HEK293T (cell line): Measurements from ENCODE around the gene PCMTD2.

Source experiments
- ARNT ChIP-seq: fragments of 450-650 bp; IDR thresholded peaks from 2 replicates; pipeline ENCODE4 v1.6.1; 2017; ENCODE audit warnings: mild to moderate bottlenecking
- BHLHE40 ChIP-seq: fragments of 450-650 bp; IDR thresholded peaks from 2 replicates; pipeline ENCODE4 v1.6.1; 2016; ENCODE audit warnings: mild to moderate bottlenecking, moderate library complexity, borderline replicate concordance
- CTBP1 ChIP-seq: fragments of 450-650 bp; IDR thresholded peaks from 2 replicates; pipeline ENCODE4 v1.6.1; 2016; ENCODE audit warnings: borderline replicate concordance
- FOXA1 ChIP-seq: fragments of 450-650 bp; IDR thresholded peaks from 2 replicates; pipeline ENCODE4 v1.6.1; 2016; ENCODE audit warnings: mild to moderate bottlenecking
- FOXK2 ChIP-seq: fragments of 450-650 bp; IDR thresholded peaks from 2 replicates; pipeline ENCODE4 v1.6.1; 2016; ENCODE audit warnings: mild to moderate bottlenecking
- FOXM1 ChIP-seq: fragments of 450-650 bp; IDR thresholded peaks from 2 replicates; pipeline ENCODE4 v1.6.1; 2017; ENCODE audit warnings: mild to moderate bottlenecking, borderline replicate concordance
- L3MBTL2 ChIP-seq: fragments of 450-650 bp; conservative IDR thresholded peaks from 2 replicates; pipeline ENCODE4 v1.6.1; 2016; ENCODE audit warnings: mild to moderate bottlenecking
- NFRKB ChIP-seq: fragments of 450-650 bp; IDR thresholded peaks from 2 replicates; pipeline ENCODE4 v1.6.1; 2016; ENCODE audit warnings: mild to moderate bottlenecking, moderate library complexity
- SP1 ChIP-seq: fragments of 450-650 bp; IDR thresholded peaks from 2 replicates; pipeline ENCODE4 v1.6.1; 2017
- SUZ12 ChIP-seq: fragments of 450-650 bp; IDR thresholded peaks from 2 replicates; pipeline ENCODE4 v1.6.1; 2016; ENCODE audit warnings: mild to moderate bottlenecking
- TARDBP ChIP-seq: fragments of 450-650 bp; IDR thresholded peaks from 2 replicates; pipeline ENCODE4 v1.6.1; 2016
- ZNF384 ChIP-seq: fragments of 450-650 bp; IDR thresholded peaks from 2 replicates; pipeline ENCODE4 v1.6.1; 2016

GRCh38 chr20:64238851-64239387 lies 16.6 kb upstream of the PCMTD2 start:
- TF ChIP-seq BHLHE40 = no peak
- no peak for TF ChIP-seq SP1
- TF ChIP-seq FOXM1 = no peak
- TF ChIP-seq FOXA1 = no peak
- TF ChIP-seq NFRKB = no peak
- TF ChIP-seq ARNT = no peak
- no peak for TF ChIP-seq CTBP1
- no peak for TF ChIP-seq L3MBTL2
- TF ChIP-seq TARDBP = no peak
- TF ChIP-seq ZNF384 = no peak
- no peak for TF ChIP-seq FOXK2
- no peak for TF ChIP-seq SUZ12
